ENCODE results near the gene TRPM2.
"Not testable (repeated sequence)": the region's sequence is repeated elsewhere in the genome, so short reads cannot be mapped to it uniquely, and the experiment has no call there.

Gene TRPM2

GRCh38 chr21:44354775-44355771 lies 1.7 kb downstream of the TRPM2 start:
- DNase-seq, result no peak

GRCh38 chr21:44356160-44356559 lies 2.7 kb downstream of the TRPM2 start:
- no peak for DNase-seq

GRCh38 chr21:44356636-44357035 lies 3.2 kb downstream of the TRPM2 start:
- no peak for DNase-seq

GRCh38 chr21:44357064-44357837 lies 3.8 kb downstream of the TRPM2 start:
- no peak for DNase-seq

- no peak for DNase-seq
These were observed 6.0 kb downstream of the TRPM2 start for GRCh38 chr21:44359396-44359795.

- DNase-seq, result no peak
These were observed 6.7 kb downstream of the TRPM2 start for GRCh38 chr21:44360159-44360558.

- DNase-seq, result not testable (repeated sequence)
These were observed 8.5 kb downstream of the TRPM2 start for GRCh38 chr21:44361903-44362302.

GRCh38 chr21:44363278-44363677 lies 9.9 kb downstream of the TRPM2 start:
- DNase-seq, result no peak

- DNase-seq, result no peak
These were observed 11.0 kb downstream of the TRPM2 start for GRCh38 chr21:44364151-44365053.

- DNase-seq, result no peak
These were observed 12.0 kb downstream of the TRPM2 start for GRCh38 chr21:44365251-44365966.

GRCh38 chr21:44365967-44366585 lies 12.7 kb downstream of the TRPM2 start:
- DNase-seq, result no peak

- no peak for DNase-seq
These were observed 13.3 kb downstream of the TRPM2 start for GRCh38 chr21:44366586-44367211.

GRCh38 chr21:44368711-44369446 lies 15.5 kb downstream of the TRPM2 start:
- no peak for DNase-seq

GRCh38 chr21:44370027-44370735 lies 16.8 kb downstream of the TRPM2 start:
- no peak for DNase-seq

GRCh38 chr21:44370786-44371410 lies 17.5 kb downstream of the TRPM2 start:
- DNase-seq, result no peak

- DNase-seq, result no peak
These were observed 18.2 kb downstream of the TRPM2 start for GRCh38 chr21:44371596-44371995.

GRCh38 chr21:44372616-44373015 lies 19.2 kb downstream of the TRPM2 start:
- no peak for DNase-seq

- DNase-seq, result no peak
These were observed 21.3 kb downstream of the TRPM2 start for GRCh38 chr21:44374601-44375280.

- no peak for DNase-seq
These were observed 21.8 kb downstream of the TRPM2 start for GRCh38 chr21:44375281-44375651.
